Measurements from ENCODE around the gene KEL.

KEL gene

DNA sequence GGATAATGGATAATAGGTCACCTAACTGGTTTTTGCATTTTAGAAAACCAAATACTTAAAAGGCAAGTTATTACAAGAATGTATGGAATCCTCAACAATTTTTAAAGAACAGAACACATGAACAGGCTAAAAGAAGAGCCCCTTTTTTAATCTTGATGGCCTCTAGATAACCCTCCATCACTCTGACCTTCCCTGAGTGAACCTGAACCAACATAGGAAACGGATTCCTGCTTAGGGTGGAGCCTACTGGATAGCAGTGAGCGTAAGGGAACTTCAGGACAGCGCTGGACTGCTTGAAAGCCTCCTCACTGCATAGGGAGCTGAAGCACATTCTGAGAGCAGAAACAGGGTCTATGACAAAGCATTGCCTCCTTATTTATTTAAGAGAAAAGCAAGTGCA is 49.1 kb downstream of the KEL start:
- Histone ChIP-seq H3K27ac (ENCODE audit: low read length) (no peak overlapping the region), H3K36me3 (ENCODE audit: control insufficient read depth in 2 of 2, insufficient read depth in 2 of 2, low read length in 2 of 2) (no peaks in the 10 kb centered on the region), H3K27me3 (ENCODE audit: control insufficient read depth in 1 of 2, insufficient read depth in 2 of 2, low read length in 2 of 2) (peaks cover 0 to 2% of the 10 kb centered on the region in 2 donors), H3K4me1 (ENCODE audit: control insufficient read depth, insufficient read depth, low read length) (no peaks in the 10 kb centered on the region), H3K9me3 (ENCODE audit: control insufficient read depth in 2 of 2, low read length in 2 of 2) (no peaks in the 10 kb centered on the region), H3K4me3 (ENCODE audit: low read length in 2 of 2) (no peak overlapping the region), H3K9ac (ENCODE audit: low read length in 2 of 2) (no peak overlapping the region)

DNA sequence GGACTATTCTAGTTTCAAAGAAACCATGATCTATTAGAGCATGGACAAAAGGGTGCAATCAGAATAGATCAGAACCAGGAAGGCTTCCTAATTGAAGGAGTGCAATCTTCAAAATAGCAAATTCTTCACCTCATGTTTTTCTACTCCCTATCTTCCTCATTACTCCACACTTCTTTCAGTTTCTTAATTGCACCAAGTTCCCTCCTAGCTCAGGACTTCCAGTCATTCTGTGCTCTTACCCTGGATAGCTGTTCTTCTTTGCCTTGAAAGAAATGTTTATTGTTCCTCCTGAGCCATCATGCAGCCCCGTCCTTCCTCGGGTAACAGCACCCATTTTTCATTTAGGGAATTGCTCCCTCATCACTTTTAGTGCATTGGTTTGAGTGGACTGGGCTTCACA is 51.7 kb downstream of the KEL start:
- Histone ChIP-seq H3K36me3 (ENCODE audit: control insufficient read depth in 2 of 2, insufficient read depth in 2 of 2, low read length in 2 of 2) (no peaks in the 10 kb centered on the region), H3K27me3 (ENCODE audit: control insufficient read depth in 1 of 2, insufficient read depth in 2 of 2, low read length in 2 of 2) (no peaks in the 10 kb centered on the region), H3K4me3 (ENCODE audit: low read length in 2 of 2) (no peak overlapping the region), H3K9ac (ENCODE audit: low read length in 2 of 2) (no peak overlapping the region), H3K9me3 (ENCODE audit: control insufficient read depth in 2 of 2, low read length in 2 of 2) (no peaks in the 10 kb centered on the region), H3K27ac (ENCODE audit: low read length) (no peak overlapping the region), H3K4me1 (ENCODE audit: control insufficient read depth, insufficient read depth, low read length) (no peaks in the 10 kb centered on the region)

DNA sequence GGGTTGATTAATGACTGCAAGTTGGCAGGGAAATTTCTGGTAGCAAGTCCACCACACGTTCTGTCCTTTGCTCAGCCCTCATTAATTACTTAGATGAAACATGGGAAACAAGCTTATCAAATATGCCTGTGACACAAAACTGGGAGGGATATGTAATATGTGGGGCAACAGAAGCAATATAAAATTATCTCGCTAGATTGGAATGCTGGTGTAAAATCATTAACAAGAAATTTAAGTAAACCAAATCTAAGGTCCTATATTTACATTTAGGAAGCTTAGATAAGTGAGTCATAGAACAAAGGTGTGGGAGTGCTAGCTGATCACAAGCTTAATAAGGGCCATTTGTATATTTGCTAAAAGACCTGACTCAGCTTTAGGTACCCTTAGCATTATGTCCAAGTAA is 52.1 kb downstream of the KEL start:
- no peaks in the 10 kb centered on the region for H3K27me3 ChIP-seq (ENCODE audit: control insufficient read depth in 1 of 2, insufficient read depth in 2 of 2, low read length in 2 of 2)
- no peak overlapping the region for H3K4me3 ChIP-seq (ENCODE audit: low read length in 2 of 2)
- H3K9me3 ChIP-seq (ENCODE audit: control insufficient read depth in 2 of 2, low read length in 2 of 2): no peaks in the 10 kb centered on the region
- H3K4me1 ChIP-seq (ENCODE audit: control insufficient read depth, insufficient read depth, low read length): no peaks in the 10 kb centered on the region
- H3K9ac ChIP-seq (ENCODE audit: low read length in 2 of 2): no peak overlapping the region
- no peaks in the 10 kb centered on the region for H3K36me3 ChIP-seq (ENCODE audit: control insufficient read depth in 2 of 2, insufficient read depth in 2 of 2, low read length in 2 of 2)
- no peak overlapping the region for H3K27ac ChIP-seq (ENCODE audit: low read length)

DNA sequence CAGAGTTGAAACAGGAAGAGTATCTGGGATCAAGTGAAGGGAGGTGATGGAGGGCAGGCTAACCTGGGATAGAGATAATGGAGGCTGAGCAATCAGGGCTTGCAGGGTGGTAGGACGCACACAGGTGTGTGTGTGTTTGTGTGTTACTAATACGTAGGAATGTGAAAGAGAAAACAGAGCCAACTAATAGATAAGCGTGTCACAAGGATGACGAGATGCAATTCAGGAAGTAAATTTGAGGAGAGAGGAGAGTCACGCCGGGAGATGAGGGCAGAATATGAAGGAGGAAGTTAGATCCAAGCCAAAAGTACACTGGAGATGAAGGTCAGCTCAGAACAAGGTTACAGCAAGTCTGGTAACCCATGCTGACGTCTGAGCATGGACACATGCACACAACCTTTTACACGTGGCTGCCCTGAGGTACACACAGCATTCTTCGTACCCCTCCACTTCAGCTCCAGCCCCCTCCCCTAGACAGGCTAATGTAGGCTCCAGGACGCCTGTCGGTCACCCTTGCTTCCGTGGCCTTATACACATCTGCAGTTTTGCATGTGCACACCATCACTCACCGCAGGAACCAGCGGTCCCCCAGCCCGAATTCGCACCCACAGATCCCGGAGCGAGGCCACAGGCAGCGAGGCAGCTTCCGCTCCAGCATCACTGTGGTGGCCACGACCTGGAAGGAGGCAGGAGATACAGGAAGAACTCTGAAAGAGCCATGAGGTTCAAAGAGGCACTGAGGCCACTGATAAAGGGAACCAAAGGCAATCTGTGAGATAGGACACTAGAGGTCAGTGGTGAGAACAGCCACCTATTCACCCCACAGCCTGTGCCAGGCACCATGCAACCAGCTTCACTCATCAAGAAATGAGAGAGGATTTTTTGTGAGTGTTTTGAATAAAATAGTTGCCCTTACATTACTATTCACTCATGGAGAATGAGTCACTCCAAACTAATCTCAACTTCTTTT is 53.0 kb downstream of the KEL start:
- Histone ChIP-seq H3K36me3 (ENCODE audit: control insufficient read depth in 2 of 2, insufficient read depth in 2 of 2, low read length in 2 of 2) (no peaks in the 10 kb centered on the region), H3K4me3 (ENCODE audit: low read length in 2 of 2) (no peak overlapping the region), H3K9ac (ENCODE audit: low read length in 2 of 2) (no peak overlapping the region), H3K27ac (ENCODE audit: low read length) (no peak overlapping the region), H3K9me3 (ENCODE audit: control insufficient read depth in 2 of 2, low read length in 2 of 2) (no peaks in the 10 kb centered on the region), H3K4me1 (ENCODE audit: control insufficient read depth, insufficient read depth, low read length) (no peaks in the 10 kb centered on the region), H3K27me3 (ENCODE audit: control insufficient read depth in 1 of 2, insufficient read depth in 2 of 2, low read length in 2 of 2) (no peaks in the 10 kb centered on the region)

DNA sequence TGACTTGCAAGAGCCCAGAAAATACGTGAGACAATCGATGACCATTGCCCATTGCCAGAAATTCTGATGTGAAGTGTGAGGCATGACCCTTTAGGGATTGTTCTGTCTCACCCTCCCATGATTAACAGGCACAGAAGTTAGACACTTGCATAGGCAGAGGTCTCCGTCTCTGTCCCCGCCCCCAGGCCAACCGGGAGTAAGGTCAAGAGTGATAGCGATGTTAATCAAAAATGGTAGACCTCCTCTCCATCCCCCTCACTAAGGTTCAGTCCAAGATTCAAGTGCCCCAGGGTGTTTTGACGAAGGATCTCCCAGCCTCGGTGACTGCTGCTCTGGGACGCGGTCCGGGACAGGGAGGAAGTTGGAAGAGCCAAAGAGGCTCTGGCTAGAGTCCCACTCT is 53.9 kb downstream of the KEL start:
- Histone ChIP-seq H3K4me1 (ENCODE audit: control insufficient read depth, insufficient read depth, low read length) (no peaks in the 10 kb centered on the region), H3K27me3 (ENCODE audit: control insufficient read depth in 1 of 2, insufficient read depth in 2 of 2, low read length in 2 of 2) (no peaks in the 10 kb centered on the region), H3K27ac (ENCODE audit: low read length) (no peak overlapping the region), H3K9ac (ENCODE audit: low read length in 2 of 2) (no peak overlapping the region), H3K36me3 (ENCODE audit: control insufficient read depth in 2 of 2, insufficient read depth in 2 of 2, low read length in 2 of 2) (no peaks in the 10 kb centered on the region), H3K4me3 (ENCODE audit: low read length in 2 of 2) (no peak overlapping the region), H3K9me3 (ENCODE audit: control insufficient read depth in 2 of 2, low read length in 2 of 2) (no peaks in the 10 kb centered on the region)

DNA sequence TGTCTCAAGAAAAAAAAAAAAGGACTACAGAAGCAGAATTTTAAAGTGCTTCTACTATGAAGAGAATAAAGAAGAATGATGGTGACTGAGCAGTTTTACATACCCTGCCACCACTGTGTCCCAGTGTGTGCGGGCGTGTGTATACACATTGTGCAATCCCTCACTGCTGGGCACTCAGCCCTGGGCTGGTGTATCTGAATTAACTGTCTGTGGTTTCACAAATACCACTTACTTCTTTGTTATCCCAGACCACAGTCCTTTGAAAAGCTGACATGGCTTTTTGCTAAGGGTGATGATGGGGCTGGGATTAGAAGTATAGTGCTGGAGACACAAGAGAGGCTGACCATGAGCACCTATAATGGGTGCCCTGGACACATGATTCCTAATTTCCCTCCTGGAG is 55.5 kb downstream of the KEL start:
- Histone ChIP-seq H3K9ac (ENCODE audit: low read length in 2 of 2) (no peak overlapping the region), H3K4me1 (ENCODE audit: control insufficient read depth, insufficient read depth, low read length) (no peaks in the 10 kb centered on the region), H3K36me3 (ENCODE audit: control insufficient read depth in 2 of 2, insufficient read depth in 2 of 2, low read length in 2 of 2) (no peaks in the 10 kb centered on the region), H3K4me3 (ENCODE audit: low read length in 2 of 2) (no peak overlapping the region), H3K27me3 (ENCODE audit: control insufficient read depth in 1 of 2, insufficient read depth in 2 of 2, low read length in 2 of 2) (no peaks in the 10 kb centered on the region), H3K9me3 (ENCODE audit: control insufficient read depth in 2 of 2, low read length in 2 of 2) (no peaks in the 10 kb centered on the region), H3K27ac (ENCODE audit: low read length) (no peak overlapping the region)

DNA sequence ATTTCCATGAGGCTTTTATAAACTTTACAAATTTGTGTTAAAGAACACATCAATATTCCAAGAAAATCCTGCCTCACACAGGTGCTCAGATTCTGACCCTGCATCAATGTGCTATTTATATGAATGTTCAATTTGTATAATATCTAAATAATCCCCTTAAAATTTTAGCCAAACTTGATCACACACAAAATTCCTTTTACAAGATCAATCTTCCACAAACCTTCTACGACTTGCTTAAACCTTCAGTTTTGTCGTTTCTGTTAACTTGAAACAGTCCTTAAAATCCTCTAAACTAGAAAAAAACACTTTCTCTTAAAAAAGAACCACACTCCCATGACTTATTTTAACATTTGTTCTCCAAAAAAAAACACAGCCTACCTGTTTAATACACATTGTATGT is 56.4 kb downstream of the KEL start:
- no peak overlapping the region for H3K9ac ChIP-seq (ENCODE audit: low read length in 2 of 2)
- no peak overlapping the region for H3K27ac ChIP-seq (ENCODE audit: low read length)

DNA sequence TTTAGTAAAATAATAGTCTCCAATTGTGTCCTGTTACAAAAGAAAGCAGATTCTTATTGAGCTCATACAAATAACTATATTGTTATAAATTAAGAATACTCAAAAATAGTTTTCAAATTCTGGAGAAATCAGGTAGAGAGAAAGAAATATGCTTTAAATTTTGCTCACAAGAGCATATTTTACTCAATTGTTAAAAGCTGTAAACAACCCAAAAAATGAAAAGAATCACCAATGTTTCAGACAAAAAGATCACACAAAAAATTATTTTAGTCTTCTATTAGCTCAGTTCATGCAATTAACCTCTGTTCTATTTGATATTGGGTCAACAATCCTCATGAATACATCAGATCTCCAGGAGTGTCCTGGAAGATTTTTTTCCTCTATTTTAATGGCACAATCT is 58.0 kb downstream of the KEL start:
- no peak overlapping the region for H3K4me3 ChIP-seq (ENCODE audit: low read length in 2 of 2)
- no peak overlapping the region for H3K9ac ChIP-seq (ENCODE audit: low read length in 2 of 2)
- H3K27me3 ChIP-seq (ENCODE audit: control insufficient read depth in 1 of 2, insufficient read depth in 2 of 2, low read length in 2 of 2): no peaks in the 10 kb centered on the region
- no peaks in the 10 kb centered on the region for H3K4me1 ChIP-seq (ENCODE audit: control insufficient read depth, insufficient read depth, low read length)
- H3K36me3 ChIP-seq (ENCODE audit: control insufficient read depth in 2 of 2, insufficient read depth in 2 of 2, low read length in 2 of 2): no peaks in the 10 kb centered on the region
- H3K9me3 ChIP-seq (ENCODE audit: control insufficient read depth in 2 of 2, low read length in 2 of 2): no peaks in the 10 kb centered on the region
- H3K27ac ChIP-seq (ENCODE audit: low read length): no peak overlapping the region

More for the DNA sequence above, 56.4 kb downstream of the KEL start:
- H3K4me1 ChIP-seq (ENCODE audit: control insufficient read depth, insufficient read depth, low read length): no peaks in the 10 kb centered on the region
- H3K27me3 ChIP-seq (ENCODE audit: control insufficient read depth in 1 of 2, insufficient read depth in 2 of 2, low read length in 2 of 2): no peaks in the 10 kb centered on the region
- H3K36me3 ChIP-seq (ENCODE audit: control insufficient read depth in 2 of 2, insufficient read depth in 2 of 2, low read length in 2 of 2): no peaks in the 10 kb centered on the region
- H3K4me3 ChIP-seq (ENCODE audit: low read length in 2 of 2): no peak overlapping the region
- H3K9me3 ChIP-seq (ENCODE audit: control insufficient read depth in 2 of 2, low read length in 2 of 2): no peaks in the 10 kb centered on the region

DNA sequence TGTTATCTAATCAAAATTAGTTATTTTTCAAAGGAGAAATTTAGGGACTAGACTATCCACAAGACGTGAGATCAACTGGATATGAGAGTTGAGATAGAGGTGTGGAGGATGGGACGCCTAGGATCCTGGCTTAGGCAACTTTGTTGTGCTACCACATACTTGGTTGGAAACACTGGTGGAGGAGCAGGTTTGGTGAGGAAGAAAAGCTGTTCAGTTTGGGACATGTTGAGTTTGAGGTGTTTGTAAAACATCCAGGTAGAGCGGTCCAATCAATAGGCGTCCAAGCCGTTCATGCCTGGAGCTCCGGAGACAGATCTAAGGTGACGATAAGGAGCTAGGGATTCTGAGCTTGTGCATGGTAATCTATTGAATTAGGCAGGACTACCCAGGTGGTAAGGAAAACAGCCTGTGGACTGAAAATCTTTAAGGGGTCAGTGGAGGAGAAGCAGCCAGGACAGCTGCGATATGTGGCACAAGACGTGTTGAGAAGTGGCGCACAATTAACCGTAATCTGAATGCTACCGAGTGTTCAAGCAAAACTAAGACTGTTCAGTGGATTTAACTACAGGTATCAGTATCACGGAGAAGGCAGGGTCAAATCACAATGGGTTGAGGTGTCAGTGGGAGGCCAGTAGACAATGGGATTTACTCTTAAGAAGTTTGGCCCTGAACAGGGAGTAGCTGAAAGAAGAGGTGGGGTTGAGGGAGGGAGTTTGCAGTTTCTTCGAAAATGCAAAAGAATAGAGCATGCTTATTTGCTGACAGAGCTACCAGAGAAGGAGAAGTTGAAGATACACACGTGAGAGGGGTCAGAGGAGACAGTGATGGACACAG is 60.5 kb downstream of the KEL start:
- Histone ChIP-seq H3K27me3 (ENCODE audit: control insufficient read depth in 1 of 2, insufficient read depth in 2 of 2, low read length in 2 of 2) (peaks cover 0 to 5% of the 10 kb centered on the region in 2 donors), H3K9ac (ENCODE audit: low read length in 2 of 2) (no peak overlapping the region), H3K36me3 (ENCODE audit: control insufficient read depth in 2 of 2, insufficient read depth in 2 of 2, low read length in 2 of 2) (no peaks in the 10 kb centered on the region), H3K9me3 (ENCODE audit: control insufficient read depth in 2 of 2, low read length in 2 of 2) (no peaks in the 10 kb centered on the region), H3K4me3 (ENCODE audit: low read length in 2 of 2) (no peak overlapping the region), H3K4me1 (ENCODE audit: control insufficient read depth, insufficient read depth, low read length) (no peaks in the 10 kb centered on the region), H3K27ac (ENCODE audit: low read length) (no peak overlapping the region)

DNA sequence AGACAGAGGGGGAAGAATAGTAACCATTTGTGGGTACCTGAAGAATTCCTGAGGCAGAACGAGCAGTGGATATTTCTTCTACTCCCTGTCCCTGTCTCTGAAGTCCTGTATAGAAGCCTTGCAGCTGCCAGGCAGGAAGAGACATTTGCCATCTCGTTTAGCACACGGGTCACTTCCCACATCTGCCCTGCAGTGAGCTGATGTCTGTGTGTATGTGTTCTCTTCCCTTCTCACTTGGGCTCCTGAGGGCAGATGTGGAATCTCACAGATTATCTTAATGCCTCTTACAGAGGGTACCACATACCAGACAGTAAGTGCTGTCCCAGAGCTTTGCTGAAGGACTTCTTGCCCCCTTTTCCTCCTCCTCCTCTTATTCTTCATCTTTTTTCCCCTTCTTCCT is 62.5 kb downstream of the KEL start:
- H3K27ac ChIP-seq (ENCODE audit: low read length): no peak overlapping the region
- peaks cover 0 to 5% of the 10 kb centered on the region in 2 donors for H3K27me3 ChIP-seq (ENCODE audit: control insufficient read depth in 1 of 2, insufficient read depth in 2 of 2, low read length in 2 of 2)
- H3K36me3 ChIP-seq (ENCODE audit: control insufficient read depth in 2 of 2, insufficient read depth in 2 of 2, low read length in 2 of 2): no peaks in the 10 kb centered on the region
- no peaks in the 10 kb centered on the region for H3K9me3 ChIP-seq (ENCODE audit: control insufficient read depth in 2 of 2, low read length in 2 of 2)
- H3K4me1 ChIP-seq (ENCODE audit: control insufficient read depth, insufficient read depth, low read length): no peaks in the 10 kb centered on the region
- no peak overlapping the region for H3K9ac ChIP-seq (ENCODE audit: low read length in 2 of 2)
- H3K4me3 ChIP-seq (ENCODE audit: low read length in 2 of 2): no peak overlapping the region
